NCI-H187 (cell line): ENCODE measurements around the gene ZNF521.

Source experiments
- DNase-seq, 2 experiments: peaks; one replicate each; lab custom pipeline; 2025; lab: John Stamatoyannopoulos, UW

The ZNF521 gene

DNA sequence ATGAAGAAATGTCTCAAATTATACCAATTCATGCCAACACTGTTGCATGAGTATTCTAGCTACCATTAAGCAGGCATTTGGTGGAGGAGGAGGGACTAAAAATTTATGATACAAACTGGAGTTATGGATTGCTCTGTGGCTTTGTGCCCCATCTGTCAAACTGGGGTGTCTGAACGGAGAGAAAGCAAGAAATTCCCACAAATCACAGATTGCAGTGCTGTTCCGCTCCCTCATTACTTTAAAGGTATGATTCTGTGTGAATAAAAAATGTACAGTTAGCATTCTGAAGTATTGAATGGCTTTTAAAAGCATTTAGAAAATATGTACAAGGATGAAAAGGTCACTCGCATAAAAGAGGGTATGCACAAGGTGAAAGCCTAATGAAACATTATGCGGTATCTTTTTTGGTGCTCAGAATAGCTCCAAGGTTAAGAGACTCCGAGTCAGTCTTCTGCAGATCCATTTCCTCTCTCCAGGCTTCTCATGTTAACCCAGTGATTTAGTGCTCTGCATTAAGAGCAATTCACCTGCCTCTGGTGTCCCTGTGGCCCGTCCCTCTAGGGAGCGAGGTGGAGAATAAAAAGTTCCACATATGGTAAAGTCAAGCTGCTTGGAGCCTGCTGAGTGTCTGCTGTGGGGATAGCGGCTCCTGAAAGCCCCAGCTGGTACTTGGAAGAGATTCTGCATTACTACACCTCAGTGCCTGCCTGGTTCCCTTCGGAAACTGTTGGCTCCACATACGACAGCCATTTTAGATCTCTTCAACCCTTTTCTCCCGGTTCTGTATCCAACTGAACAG, 184.2 kb downstream of the ZNF521 start:
- peak; percentile 61 to 85 for DNase-seq

DNA sequence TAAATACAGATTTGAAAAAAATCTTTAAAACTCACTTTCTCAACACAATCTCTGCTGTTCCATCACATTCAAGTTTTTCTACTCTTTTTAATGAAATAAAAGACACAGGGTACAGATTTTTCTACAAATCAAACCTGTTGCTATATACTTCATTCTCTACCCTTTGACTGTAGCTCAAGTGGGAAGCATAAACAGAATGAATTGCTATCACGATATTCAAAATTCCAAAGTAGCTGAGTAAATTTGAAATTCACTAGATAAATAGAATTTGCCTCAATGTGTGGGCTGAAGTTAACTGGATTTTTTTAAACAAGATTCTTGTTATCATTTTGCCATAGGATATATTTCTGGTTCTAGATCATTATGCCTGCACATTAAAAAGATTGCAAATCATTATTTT, 185.9 kb downstream of the ZNF521 start:
- no peak for DNase-seq

DNA sequence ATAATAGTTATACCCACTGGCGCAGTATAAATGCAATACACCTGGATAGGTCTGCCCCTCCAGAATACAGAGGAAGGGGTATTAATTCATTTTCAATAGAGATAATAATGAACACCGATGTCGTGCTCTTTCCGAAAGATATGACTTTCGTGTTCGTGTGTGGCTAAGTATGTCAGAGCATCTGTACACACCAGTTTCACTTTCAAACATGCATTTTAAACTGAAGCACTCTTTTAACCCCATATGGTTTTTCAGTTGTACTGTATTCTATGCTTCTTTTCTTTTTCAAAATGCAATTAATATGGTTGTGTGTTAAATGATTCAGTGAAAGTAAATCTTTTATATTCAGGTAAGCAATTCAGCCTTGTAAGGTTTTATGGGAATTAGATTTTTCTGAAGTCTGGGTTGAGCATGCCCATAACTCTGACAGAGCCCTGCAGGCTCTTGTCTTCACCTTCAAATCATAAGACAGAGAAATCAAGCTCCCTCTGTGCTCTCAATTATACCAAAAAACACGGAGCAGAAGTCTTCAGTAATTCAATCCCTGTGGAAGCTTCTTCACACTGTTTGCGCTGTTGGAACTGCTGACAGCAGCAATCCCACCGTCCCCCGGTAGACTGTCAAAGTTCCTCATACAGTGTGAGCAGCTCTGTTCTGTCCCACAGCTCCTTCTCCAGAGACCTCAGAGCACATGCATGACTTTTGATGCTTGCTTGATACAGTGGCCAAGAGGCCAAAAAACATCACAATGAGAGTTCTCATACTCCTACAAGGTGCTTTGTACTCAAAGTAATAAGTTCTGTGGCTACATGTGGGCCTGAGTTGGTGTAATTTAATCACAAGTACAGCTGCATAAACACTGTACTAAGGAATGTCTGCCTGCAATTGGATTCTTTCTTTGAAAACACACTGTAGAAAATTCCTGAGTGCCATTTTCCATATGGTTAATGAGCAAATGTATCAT, 186.8 kb downstream of the ZNF521 start:
- no peak for DNase-seq

DNA sequence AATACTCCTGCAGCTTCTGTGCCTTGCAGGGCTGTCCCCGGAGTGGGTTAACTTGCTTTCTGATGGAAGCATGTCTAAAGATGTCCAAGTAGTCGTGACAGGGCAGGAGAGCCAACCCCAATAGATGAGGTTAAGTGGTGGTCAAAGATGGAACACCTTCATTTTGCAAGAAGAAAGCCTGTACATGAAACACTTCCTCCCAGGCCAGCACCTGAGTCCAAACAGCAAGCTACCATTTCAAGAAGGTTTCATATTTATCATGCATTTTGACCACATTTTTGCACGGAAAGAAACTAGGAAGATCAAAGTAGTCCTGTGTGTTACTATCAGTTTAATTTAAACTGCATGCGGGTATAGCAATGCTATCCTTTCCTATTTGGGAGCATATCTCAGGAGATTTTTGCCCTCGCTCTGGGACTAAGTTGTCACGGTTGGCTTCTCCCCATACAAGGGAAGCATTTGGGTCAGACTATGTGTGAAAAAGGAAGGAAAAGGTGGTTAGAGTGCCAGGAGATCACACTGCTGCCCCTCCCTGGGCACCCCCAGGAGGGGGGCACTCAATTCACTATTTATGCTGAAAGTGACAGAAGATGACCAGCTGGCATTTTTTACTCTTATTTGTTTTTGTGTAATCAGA, 187.6 kb downstream of the ZNF521 start:
- no peak for DNase-seq

DNA sequence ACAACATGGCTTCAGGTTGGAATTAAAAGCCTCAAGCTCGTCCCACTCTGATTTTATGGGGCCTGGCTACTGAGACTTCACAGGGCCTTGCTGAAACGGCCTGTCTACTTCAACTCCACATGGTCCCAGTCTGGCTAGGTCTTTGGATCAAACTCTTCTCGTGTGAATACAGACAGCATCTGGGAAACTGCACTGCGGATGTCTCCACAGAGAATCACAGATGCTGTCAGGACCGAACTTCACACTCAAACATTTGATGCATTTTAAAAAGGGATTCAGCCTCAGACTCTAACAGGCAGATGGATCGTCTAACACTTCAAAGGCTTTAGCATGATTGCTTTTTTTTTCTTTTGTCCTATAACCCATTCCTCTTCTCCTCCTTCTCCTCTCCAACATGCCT, 198.5 kb downstream of the ZNF521 start:
- DNase-seq = no peak

DNA sequence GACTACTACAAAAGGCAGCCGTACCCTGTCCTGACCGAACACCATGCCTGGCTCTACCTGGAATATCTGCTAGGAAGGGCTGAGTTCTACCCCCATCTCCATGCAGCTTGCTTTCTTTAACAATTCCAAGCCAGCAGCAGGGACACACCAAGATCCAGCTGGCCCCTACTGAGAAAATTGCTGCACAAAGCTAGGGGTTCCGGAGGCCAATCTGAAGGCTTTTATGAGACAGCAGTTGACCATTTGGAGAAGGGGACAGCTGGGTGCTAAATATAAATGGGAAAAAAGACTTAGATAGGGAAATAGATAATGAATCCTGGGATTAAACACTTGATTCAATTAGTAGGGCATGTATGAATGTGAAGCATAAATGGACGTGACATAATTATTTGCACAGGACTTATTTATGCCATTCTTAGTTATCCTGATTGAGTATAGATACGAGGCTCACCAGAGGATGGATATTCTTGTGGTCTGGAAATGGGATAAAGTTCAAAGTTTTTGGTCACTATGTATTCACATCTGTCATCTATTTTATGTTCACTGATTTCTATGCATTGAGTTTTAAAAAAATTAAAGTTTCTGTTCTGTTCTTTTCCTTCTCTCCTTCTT, 204.0 kb downstream of the ZNF521 start:
- DNase-seq = no peak

DNA sequence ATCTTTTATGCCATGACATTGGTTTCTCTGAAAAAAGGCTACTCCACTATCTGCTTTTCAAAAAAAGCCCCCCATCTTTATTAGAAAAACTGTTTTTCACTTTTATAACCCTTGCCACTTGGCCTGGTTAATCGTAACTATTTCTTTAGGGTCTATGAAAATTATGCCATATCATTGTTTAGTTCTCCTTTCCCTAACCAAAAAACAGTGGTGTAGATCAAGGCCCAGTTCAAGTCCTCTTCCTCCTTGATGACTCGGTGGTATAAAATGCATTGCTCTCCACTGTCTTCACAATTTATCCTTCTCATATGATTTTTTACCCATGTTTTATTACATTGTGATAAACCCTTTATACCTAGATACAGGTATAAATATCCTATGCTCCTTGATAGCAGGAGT, 205.5 kb downstream of the ZNF521 start:
- no peak for DNase-seq

DNA sequence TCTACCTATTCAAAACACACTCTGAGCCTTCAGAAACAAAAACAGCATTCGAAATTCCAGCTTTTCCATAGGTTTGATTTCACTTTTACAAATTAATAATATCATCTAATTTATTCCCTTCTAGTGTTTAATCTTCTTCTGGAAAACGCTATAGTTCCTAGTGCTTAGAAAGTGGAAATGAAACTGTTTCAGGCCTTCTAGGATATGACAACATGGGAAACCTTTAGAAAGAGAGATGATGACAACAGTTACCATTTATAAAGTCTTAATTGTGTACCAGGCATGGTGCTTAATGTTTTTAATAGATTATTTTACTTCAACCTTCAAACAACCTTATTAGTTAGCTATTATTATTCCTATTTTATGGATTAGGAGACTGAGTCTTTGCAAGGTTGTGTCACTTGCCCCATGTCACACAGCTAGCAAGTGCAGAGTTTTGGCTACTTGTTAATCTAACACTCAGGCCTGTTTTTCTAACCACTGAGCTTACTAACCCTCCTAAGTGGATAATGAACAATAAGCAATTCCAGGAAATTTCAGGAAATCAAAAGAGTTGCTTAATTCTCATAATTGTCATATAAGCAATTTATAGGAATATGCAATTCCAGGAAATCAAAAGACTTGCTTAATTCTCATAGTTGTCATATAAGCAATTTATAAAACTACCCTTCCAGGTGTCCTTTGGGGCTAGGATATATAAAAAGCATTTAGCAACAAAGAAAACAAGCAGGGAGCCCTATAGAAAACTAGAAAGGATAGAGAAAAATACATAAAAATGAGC, 206.0 kb downstream of the ZNF521 start:
- no peak for DNase-seq

DNA sequence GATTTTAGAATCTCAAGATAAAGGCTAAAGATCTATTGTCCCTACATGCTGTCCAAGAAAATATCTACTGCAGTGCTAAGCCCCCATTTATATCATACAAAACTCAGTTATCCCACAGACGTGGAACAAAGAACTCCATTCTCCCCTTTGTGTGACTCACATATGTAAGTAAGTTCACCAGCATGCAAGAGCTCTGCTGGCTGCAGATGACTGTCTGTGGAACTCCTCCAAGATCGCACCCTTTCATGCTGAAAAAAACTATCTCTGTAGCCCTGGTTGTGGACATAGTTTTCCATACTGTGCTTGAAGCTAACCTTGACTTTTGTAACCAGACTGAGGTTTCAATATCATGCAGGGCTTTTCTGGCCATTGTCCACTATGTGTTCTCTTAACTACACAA, 207.1 kb downstream of the ZNF521 start:
- no peak for DNase-seq

DNA sequence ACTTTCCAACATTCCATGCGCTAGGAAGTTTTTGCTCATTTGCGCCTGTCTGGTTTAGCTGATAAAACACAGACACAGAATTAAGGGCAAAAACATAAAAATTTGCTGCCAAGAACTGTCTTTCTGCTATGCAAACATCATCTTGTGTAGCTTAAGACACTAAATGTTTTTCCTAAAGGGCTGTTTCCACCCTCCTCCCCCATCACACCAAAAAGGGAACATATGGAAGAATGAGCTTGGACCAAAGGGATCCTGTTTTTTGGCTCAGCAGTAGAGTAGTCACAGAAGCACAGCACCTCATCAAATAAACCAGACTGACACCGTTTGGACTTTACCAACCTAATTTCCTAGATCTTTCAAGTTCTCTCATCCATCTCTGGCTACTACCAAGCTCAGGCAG, 210.1 kb downstream of the ZNF521 start:
- DNase-seq = no peak

DNA sequence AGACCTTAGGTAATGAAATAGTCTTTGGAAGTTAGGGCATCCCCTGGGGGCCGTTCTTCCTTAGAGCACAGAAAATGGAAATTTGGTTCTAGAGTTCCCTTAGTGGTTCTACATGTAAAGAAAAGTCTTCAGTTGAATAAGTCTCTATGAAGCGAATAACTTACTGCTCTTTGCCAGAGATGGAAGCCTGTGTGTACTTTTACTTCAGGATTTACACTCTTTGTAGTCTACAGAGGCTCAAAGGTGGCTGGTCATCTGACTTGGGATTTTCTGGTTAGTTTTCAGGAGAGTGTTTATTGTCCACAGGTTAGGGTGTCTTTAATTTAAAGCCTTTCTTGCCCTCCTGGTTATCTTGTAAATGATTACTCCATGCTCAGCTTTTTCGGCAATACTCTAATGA, 210.6 kb downstream of the ZNF521 start:
- no peak for DNase-seq

DNA sequence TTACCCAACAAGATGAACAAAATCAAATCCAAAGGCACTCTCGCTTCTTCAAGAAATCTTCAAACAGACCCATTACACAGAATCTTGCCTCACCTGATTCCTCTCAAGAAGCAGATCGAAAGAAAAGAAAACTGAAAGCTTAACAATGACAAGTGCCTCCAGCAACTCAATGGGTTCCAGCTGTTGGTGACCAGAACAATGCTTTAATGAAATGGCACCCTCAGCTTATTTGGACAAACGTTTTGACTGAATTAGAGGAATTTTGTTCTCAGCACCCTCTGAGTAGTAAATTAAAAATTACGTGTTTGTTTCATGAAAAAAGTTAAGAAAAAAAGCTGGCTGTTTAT, 211.0 kb downstream of the ZNF521 start:
- no peak for DNase-seq

DNA sequence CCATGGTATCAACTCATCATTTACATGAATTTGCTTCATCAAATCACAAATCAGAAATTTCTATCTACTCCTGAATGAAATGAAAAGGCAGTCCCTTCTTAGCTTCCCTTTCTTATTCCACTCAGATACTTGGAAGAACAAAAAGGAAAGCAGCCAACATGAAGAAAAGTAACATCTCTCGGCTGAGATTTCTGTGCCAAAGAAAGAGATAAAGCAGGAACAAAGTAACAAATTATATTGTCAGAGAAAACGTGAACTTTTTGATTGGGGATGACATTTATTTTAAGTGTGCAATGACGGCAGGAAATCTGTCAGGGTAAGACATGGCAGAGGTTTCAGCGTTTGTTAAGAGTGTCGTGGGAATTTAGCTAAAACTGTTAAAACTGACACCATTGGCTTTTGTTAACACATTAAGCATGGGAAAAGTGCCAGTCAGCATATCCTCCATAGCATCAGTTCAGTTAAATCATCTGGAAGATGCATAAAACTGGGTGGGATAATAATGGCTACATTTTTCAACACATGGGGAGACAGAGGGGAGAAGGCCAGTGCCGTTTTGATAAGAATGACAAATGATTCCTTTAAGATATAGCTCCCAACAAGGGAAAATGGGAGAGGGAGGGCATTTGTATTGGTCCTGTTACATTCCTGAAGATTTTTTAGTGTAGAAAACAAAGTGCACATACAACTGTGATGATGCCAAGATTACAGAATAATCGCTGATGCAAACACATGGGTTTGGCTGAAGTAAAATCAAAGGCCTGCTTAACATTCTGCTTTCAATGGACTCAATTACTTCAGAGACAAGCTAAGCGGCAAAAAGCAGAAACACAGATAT, 211.6 kb downstream of the ZNF521 start:
- no peak for DNase-seq

DNA sequence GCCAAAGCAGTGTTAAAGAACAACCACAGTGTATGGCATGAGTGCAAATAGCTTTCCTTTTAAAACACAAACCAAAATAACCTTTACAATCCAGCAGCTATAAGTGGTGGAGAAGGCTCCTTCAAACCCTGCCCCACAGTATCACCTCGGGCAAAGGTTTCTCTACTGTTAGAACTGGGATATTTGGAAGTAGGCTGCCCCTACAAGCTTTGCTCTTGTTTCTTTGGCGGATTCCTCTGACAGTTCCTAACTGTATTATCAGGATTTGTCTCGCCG, 214.8 kb downstream of the ZNF521 start:
- no peak for DNase-seq

DNA sequence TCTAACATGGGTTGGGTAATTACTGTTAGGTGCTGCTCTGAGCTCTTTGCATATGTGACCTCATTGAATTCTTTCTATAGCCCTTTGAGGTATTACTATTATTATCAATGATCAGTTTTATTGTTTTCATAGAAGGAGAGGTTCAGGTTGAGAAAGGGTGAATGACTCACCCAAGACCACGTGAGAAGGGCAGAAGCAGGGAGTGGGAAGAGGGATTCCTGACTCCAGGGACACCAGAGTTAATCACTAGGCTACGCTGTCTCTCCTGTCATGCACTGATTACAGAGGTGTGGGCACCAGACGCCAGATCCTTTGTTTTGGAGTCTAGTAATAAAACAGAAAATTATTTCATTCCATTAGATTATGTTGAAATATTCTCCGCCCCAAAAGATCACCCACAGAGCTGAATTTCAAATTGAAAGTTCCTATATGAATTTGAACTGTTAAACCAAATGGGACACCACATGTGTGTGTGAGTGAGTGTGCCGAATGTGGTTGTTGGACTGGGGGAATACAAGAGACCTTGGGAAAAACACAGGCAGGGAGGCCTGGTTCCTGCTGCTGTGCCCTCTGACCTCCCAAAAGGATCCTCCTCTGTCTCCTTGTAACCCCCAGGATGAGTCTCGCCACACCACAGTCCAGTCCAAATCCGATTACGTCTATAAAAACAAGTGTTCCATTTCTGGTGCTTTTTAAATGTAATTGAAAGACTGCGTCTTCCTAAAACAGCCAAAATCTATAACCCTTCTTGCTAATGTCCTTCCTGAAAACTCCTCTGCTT, 215.4 kb downstream of the ZNF521 start:
- no peak for DNase-seq

DNA sequence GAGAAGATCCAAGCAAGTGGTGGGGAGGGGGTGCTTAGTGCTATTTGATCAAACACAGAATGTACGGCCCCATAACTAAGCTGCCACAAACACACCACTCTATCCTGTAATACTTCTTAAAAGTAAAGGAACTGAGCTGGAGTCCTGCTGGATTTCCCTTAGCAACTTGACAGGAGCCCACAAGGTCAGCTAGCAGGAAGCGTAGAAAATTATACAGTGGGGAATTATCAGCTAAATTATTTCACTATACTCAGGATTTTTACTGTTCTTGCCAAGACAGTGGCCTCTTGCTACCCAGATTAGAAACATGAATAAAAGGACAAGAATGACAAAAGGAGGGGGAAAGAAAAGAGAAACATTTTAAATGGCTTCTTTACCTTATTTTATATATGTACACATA, 217.1 kb downstream of the ZNF521 start:
- DNase-seq = no peak

DNA sequence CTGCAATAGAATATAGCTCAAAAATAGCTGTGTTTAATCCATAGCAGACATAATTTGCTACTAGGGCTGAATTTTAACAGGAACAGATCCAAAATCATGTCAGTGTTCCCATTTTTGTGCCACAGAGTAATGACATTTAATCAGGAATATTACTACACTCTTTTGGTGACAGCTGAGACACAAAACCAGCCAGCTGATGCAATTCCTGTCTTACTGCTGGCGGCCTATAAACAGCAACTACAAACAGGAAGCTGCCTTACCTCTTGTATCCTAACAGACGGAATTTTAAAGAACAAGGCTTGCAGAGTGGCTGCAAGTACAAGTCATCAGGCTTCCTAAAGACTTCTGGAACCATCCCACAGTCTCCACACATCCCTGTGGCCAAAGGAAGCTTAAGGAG, 218.1 kb downstream of the ZNF521 start:
- no peak for DNase-seq

DNA sequence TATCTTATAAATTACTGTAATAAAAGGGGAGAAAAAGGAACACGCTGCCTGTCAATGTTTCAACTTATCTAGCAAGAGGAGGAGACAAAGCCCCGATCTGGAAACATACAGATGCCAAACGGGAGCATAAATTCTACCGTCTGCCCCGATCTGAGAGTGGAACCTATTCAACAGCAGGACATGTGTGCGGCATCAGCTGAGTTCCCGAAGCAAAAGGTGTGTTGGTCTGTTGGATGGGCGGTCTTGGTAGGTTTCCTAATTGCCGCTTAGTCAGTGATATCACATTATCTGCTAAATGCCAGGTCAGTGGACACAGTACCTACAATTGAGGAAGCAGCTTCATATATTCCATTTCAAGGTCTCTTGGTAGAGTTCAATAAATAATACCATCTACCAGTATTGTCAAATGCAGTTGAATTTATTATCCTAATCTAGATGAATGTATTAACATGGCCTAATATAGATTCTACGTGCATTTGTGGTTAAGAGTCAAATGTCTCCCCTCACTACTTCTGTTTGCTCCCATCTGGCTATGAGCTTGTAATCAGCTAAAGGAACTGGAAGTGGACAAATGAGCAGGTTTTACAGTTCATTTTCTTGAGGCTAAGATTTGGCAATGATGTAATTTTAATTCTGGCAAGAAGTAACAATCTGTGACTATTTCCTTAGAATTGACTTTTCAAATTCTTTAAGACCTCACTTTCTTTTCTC, 219.0 kb downstream of the ZNF521 start:
- no peak for DNase-seq

DNA sequence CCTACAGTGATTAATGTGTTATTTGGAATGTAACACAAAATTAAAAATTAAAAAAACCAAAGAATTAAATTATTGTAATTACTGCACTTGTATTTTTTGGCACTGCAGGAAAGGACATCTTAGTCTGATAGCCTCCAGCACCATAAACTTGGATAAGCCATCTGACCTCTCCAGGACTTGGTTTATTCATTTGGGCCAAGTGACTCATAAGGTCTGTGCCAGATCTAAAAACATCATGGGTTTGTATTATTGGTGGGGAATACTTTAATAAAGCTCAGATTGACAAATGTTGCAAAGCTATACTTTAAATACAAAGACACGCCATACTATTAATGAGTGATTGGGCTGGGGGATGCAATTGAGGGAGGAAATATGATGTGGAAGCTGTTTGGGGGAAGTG, 225.2 kb downstream of the ZNF521 start:
- DNase-seq = no peak
